HepG2 (cell line): ENCODE data around the gene MALT1. TPM values are rescaled to one million over a fixed set of nuclear protein-coding genes. Genes with fewer than 3 reads are reported as not detected.

Source experiments
- ARID2 ChIP-seq: sonication (generic); formaldehyde crosslinking; IDR thresholded peaks from 2 replicates; pipeline ENCODE4 v1.8.1; 2022; ENCODE audit warnings: mild to moderate bottlenecking, missing genetic modification reagents, borderline replicate concordance
- CEBPB ChIP-seq: IDR thresholded peaks from 2 replicates; pipeline ENCODE4 v1.6.1; 2011; ENCODE audit warnings: low read depth, low read length, improper control_type of control experiment, borderline replicate concordance
- HNRNPH1 ChIP-seq: fragments of 200-400 bp; formaldehyde crosslinking; optimal IDR thresholded peaks from 2 replicates; pipeline ENCODE3; 2017; ENCODE audit warnings: mild to moderate bottlenecking, low read depth, low read length
- MEF2D ChIP-seq: sonication (generic); formaldehyde crosslinking; IDR thresholded peaks from 2 replicates; pipeline ENCODE4 v1.5.1; 2020; ENCODE audit warnings: mild to moderate bottlenecking, missing genetic modification reagents
- MLLT10 ChIP-seq: sonication (generic); formaldehyde crosslinking; IDR thresholded peaks from 2 replicates; pipeline ENCODE4 v1.4.0; 2020; ENCODE audit warnings: missing genetic modification reagents
- NFE2L2 ChIP-seq: fragments of 150-350 bp; IDR thresholded peaks from 2 replicates; pipeline ENCODE4 v1.6.1; 2014; ENCODE audit warnings: low read length
- NR2F2 ChIP-seq: IDR thresholded peaks from 2 replicates; pipeline ENCODE4 v1.6.1; 2012; ENCODE audit warnings: low read depth, inconsistent platforms, borderline replicate concordance
- TBP ChIP-seq: sonication (generic); formaldehyde crosslinking; IDR thresholded peaks from 2 replicates; pipeline ENCODE4 v1.5.0; 2020; ENCODE audit warnings: missing genetic modification reagents
- ZBTB21 ChIP-seq: sonication (generic); formaldehyde crosslinking; IDR thresholded peaks from 2 replicates; pipeline ENCODE4 v1.4.0; 2020; ENCODE audit warnings: missing genetic modification reagents
- ZNF24 ChIP-seq: fragments of 450-650 bp; IDR thresholded peaks from 2 replicates; pipeline ENCODE4 v1.6.1; 2017; ENCODE audit warnings: antibody characterized with exemption, mild to moderate bottlenecking
- ZNF549 ChIP-seq: sonication (generic); formaldehyde crosslinking; IDR thresholded peaks from 2 replicates; pipeline ENCODE4 v1.5.0; 2020; ENCODE audit warnings: missing genetic modification reagents
- ZNF83 ChIP-seq: sonication (generic); formaldehyde crosslinking; IDR thresholded peaks from 2 replicates; pipeline ENCODE4 v1.4.0; 2020; ENCODE audit warnings: missing genetic modification reagents, mild to moderate bottlenecking, borderline replicate concordance
- ZNF839 ChIP-seq: sonication (generic); formaldehyde crosslinking; IDR thresholded peaks from 2 replicates; pipeline ENCODE4 v1.4.0; 2020; ENCODE audit warnings: missing genetic modification reagents, mild to moderate bottlenecking, borderline replicate concordance
- ZSCAN29 ChIP-seq: sonication (generic); formaldehyde crosslinking; conservative IDR thresholded peaks from 2 replicates; pipeline ENCODE4 v1.4.0; 2020; ENCODE audit warnings: mild to moderate bottlenecking, missing genetic modification reagents
- polyA plus RNA-seq, 8 experiments: library from polyadenylated mRNA; depleted of rRNA in 3 of 8; stranded (reverse) in 7 of 8; unstranded in 1 of 8; fragments of >200 nt; fragmentation: Illumina TruSeq in 4 of 8; extraction: Trizol in 4 of 8; gene quantifications; 2 replicates each; pipeline versions ENCODE4 v1.2.1 to v1.2.3, GENCODE V29; 2011 to 2016; ENCODE audit warnings: low read depth in 4 of 8, missing spikeins in 1 of 8, mixed read lengths in 1 of 8; ENCODE audit not compliant: insufficient read depth in 1 of 8
- total RNA-seq, 5 experiments: library from RNA; depleted of rRNA; stranded (reverse); fragments of >200 nt; fragmentation: Illumina TruSeq; extraction: Trizol; gene quantifications; 2 replicates each; pipeline ENCODE4 v1.2.3, GENCODE V29; 2016; ENCODE audit warnings: low read depth in 1 of 5
- TF ChIP-seq, protein P1 (sequence below): sonication (generic); formaldehyde crosslinking; IDR thresholded peaks from 2 replicates; pipeline ENCODE4 v1.5.1; 2020; ENCODE audit warnings: mild to moderate bottlenecking, missing genetic modification reagents, borderline replicate concordance
- TF ChIP-seq, protein P2 (sequence below): sonication (generic); formaldehyde crosslinking; conservative IDR thresholded peaks from 2 replicates; pipeline ENCODE4 v1.8.0; 2022; ENCODE audit warnings: missing genetic modification reagents
- TF ChIP-seq, protein P3 (sequence below): sonication (generic); formaldehyde crosslinking; IDR thresholded peaks from 2 replicates; pipeline ENCODE4 v1.4.0; 2020; ENCODE audit warnings: missing genetic modification reagents
- TF ChIP-seq, protein P4 (sequence below): sonication (generic); formaldehyde crosslinking; IDR thresholded peaks from 2 replicates; pipeline ENCODE4 v1.8.0; 2022; ENCODE audit warnings: mild to moderate bottlenecking, missing genetic modification reagents; ENCODE audit not compliant: insufficient replicate concordance
- TF ChIP-seq, protein P5 (sequence below): sonication (generic); formaldehyde crosslinking; IDR thresholded peaks from 2 replicates; pipeline ENCODE4 v1.5.0; 2020; ENCODE audit warnings: missing genetic modification reagents
- TF ChIP-seq, protein P6 (sequence below): sonication (generic); formaldehyde crosslinking; IDR thresholded peaks from 2 replicates; pipeline ENCODE4 v1.4.0; 2020; ENCODE audit warnings: missing genetic modification reagents, mild to moderate bottlenecking, borderline replicate concordance

MALT1 gene
- total and polyA plus RNA-seq, 2 of the 13 experiments (the other 11 are each of a cell fraction or from before 2014, with no cell fraction given) = 43.9 to 89.0 TPM

DNA sequence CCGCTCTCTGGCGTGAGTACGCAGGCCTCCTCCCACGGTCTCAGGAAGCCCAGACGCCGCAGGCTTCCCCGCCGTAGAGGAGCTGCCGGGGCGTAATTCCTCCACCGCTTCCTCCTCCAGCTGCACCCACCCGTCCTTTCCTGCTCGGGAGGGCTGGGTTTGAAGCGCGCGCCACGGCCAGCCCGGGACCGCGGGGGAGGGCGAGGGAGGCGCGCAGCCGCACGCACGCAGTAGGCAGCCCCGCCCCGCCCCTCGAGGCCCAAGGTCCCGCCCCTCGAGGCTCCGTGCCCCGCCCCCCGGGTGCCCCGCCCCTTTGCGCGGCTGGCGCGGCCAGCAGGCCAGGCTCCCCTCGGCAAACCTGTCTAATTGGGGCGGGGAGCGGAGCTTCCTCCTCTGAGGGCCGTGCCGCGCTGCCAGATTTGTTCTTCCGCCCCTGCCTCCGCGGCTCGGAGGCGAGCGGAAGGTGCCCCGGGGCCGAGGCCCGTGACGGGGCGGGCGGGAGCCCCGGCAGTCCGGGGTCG is at the start of gene MALT1 (continued):
- no peak for TF ChIP-seq ZNF24
- TF ChIP-seq MEF2D (CRISPR knock-in tag) = no peak
- TF ChIP-seq ZBTB21 (CRISPR knock-in tag) = no peak
- no peak for TF ChIP-seq ZSCAN29
- TF ChIP-seq MLLT10 (CRISPR knock-in tag) = no peak
- TF ChIP-seq, protein P1, sequence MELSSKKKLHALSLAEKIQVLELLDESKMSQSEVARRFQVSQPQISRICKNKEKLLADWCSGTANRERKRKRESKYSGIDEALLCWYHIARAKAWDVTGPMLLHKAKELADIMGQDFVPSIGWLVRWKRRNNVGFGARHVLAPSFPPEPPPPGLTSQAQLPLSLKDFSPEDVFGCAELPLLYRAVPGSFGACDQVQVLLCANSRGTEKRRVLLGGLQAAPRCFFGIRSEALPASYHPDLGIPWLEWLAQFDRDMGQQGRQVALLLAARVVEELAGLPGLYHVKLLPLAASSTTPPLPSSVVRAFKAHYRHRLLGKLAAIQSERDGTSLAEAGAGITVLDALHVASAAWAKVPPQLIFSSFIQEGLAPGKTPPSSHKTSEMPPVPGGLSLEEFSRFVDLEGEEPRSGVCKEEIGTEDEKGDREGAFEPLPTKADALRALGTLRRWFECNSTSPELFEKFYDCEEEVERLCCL (CRISPR knock-in tag) = no peak
- TF ChIP-seq, protein P2, sequence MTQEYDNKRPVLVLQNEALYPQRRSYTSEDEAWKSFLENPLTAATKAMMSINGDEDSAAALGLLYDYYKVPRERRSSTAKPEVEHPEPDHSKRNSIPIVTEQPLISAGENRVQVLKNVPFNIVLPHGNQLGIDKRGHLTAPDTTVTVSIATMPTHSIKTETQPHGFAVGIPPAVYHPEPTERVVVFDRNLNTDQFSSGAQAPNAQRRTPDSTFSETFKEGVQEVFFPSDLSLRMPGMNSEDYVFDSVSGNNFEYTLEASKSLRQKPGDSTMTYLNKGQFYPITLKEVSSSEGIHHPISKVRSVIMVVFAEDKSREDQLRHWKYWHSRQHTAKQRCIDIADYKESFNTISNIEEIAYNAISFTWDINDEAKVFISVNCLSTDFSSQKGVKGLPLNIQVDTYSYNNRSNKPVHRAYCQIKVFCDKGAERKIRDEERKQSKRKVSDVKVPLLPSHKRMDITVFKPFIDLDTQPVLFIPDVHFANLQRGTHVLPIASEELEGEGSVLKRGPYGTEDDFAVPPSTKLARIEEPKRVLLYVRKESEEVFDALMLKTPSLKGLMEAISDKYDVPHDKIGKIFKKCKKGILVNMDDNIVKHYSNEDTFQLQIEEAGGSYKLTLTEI (CRISPR knock-in tag) = no peak
- TF ChIP-seq ZNF549 = no peak
- TF ChIP-seq CEBPB = no peak
- TF ChIP-seq NFE2L2 = no peak
- TF ChIP-seq, protein P3, sequence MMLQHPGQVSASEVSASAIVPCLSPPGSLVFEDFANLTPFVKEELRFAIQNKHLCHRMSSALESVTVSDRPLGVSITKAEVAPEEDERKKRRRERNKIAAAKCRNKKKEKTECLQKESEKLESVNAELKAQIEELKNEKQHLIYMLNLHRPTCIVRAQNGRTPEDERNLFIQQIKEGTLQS (CRISPR knock-in tag) = no peak
- TF ChIP-seq ARID2 (CRISPR knock-in tag) = 0 out of 2 replicates have a peak, but pooled peaks have one; percentile 64
- TF ChIP-seq, protein P4, sequence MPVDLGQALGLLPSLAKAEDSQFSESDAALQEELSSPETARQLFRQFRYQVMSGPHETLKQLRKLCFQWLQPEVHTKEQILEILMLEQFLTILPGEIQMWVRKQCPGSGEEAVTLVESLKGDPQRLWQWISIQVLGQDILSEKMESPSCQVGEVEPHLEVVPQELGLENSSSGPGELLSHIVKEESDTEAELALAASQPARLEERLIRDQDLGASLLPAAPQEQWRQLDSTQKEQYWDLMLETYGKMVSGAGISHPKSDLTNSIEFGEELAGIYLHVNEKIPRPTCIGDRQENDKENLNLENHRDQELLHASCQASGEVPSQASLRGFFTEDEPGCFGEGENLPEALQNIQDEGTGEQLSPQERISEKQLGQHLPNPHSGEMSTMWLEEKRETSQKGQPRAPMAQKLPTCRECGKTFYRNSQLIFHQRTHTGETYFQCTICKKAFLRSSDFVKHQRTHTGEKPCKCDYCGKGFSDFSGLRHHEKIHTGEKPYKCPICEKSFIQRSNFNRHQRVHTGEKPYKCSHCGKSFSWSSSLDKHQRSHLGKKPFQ = no peak
- TF ChIP-seq TBP (CRISPR knock-in tag) = no peak
- TF ChIP-seq, protein P5, sequence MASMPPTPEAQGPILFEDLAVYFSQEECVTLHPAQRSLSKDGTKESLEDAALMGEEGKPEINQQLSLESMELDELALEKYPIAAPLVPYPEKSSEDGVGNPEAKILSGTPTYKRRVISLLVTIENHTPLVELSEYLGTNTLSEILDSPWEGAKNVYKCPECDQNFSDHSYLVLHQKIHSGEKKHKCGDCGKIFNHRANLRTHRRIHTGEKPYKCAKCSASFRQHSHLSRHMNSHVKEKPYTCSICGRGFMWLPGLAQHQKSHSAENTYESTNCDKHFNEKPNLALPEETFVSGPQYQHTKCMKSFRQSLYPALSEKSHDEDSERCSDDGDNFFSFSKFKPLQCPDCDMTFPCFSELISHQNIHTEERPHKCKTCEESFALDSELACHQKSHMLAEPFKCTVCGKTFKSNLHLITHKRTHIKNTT (CRISPR knock-in tag) = no peak
- TF ChIP-seq NR2F2 = no peak
- no peak for TF ChIP-seq ZNF839 (CRISPR knock-in tag)
- TF ChIP-seq, protein P6, sequence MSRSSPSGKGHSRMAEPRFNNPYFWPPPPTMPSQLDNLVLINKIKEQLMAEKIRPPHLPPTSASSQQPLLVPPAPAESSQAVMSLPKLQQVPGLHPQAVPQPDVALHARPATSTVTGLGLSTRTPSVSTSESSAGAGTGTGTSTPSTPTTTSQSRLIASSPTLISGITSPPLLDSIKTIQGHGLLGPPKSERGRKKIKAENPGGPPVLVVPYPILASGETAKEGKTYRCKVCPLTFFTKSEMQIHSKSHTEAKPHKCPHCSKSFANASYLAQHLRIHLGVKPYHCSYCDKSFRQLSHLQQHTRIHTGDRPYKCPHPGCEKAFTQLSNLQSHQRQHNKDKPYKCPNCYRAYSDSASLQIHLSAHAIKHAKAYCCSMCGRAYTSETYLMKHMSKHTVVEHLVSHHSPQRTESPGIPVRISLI = no peak
- TF ChIP-seq ZNF83 (CRISPR knock-in tag) = no peak
- TF ChIP-seq HNRNPH1 = no peak
